Heart right ventricle (tissue), 16 donors: Measurements from ENCODE around the gene SMIM44. TPM values are rescaled to one million over a fixed set of nuclear protein-coding genes. Genes with fewer than 3 reads are reported as not detected.

Experiments used
- ATAC-seq, 8 donors: fragments of 200-7000 bp; cut with Tn5 transposase; one replicate each; pipeline ENCODE4 v1.9.1; 2020; ENCODE audit warnings: mild to moderate bottlenecking in 8 of 8, moderate library complexity in 8 of 8, moderate number of reproducible peaks in 1 of 8
- DNase-seq, 2 donors: peaks; one replicate each; pipeline ENCODE4 v3.0.0-alpha.2; 2020
- H3K27ac ChIP-seq, 10 donors: fragments of 200-600 bp; sonication (generic) in 2 of 10; one replicate each; pipeline versions ENCODE4 v1.5.0 to v1.8.0; 2020 to 2022; ENCODE audit warnings: mild to moderate bottlenecking in 3 of 10
- H3K27me3 ChIP-seq, 7 donors: fragments of 200-600 bp; one replicate each; pipeline ENCODE4 v1.8.0; 2021 to 2022; ENCODE audit warnings: mild to moderate bottlenecking in 2 of 7
- H3K36me3 ChIP-seq, 9 donors: fragments of 200-600 bp; sonication (generic) in 1 of 9; one replicate each; pipeline versions ENCODE4 v1.5.0 to v1.8.0; 2020 to 2022; ENCODE audit warnings: mild to moderate bottlenecking in 2 of 9
- H3K4me1 ChIP-seq, 9 donors: fragments of 200-600 bp; sonication (generic) in 1 of 9; one replicate each; pipeline versions ENCODE4 v1.5.0 to v1.8.0; 2020 to 2022; ENCODE audit warnings: mild to moderate bottlenecking in 4 of 9
- H3K4me3 ChIP-seq, 10 donors: fragments of 200-600 bp; sonication (generic) in 2 of 10; one replicate each; pipeline versions ENCODE4 v1.5.0 to v1.8.0; 2020 to 2022; ENCODE audit warnings: mild to moderate bottlenecking in 7 of 10, moderate library complexity in 2 of 10
- H3K9me3 ChIP-seq, 11 donors: fragments of 200-600 bp in 10 of 11; sonication (generic) in 2 of 11; one replicate each; pipeline versions ENCODE4 v1.5.0 to v1.8.0; 2013 to 2022; ENCODE audit warnings: mild to moderate bottlenecking in 2 of 11, control low read depth in 1 of 11, moderate library complexity in 1 of 11
- CTCF ChIP-seq, 9 donors: fragments of 200-600 bp; sonication (generic) in 2 of 9; IDR thresholded peaks; one replicate each; pipeline versions ENCODE4 v1.5.0 to v1.8.0; 2021 to 2022; ENCODE audit warnings: antibody characterized with exemption in 9 of 9, mild to moderate bottlenecking in 5 of 9, moderate library complexity in 1 of 9
- WGBS, 2 donors: extraction: QIAGEN DNeasy Blood & Tissue Kit; methylation state at CpG; one replicate each; pipeline ENCODE4 v1.1.7; 2013; ENCODE audit warnings: inconsistent platforms in 1 of 2; 5-methylcytosine and 5-hydroxymethylcytosine counted together
- intact Hi-C, 10 donors: fragments of 100-400 bp; cut with DNase I; formaldehyde crosslinking; loops; one replicate each; pipeline versions ENCODE4 v1.11.1 to v1.14.2; 2022
- polyA plus RNA-seq, 2 donors: library from polyadenylated mRNA; stranded (reverse); fragments of 200-250 nt; gene quantifications; one replicate each; pipeline ENCODE4 v1.2.3, GENCODE V29; 2013
- total RNA-seq, 10 donors: library from RNA; stranded (reverse); fragmentation: NEBNext Ultra II Directional in 3 of 10; extraction: Animal tissue kit (Norgen Biotek cat#: 25700) in 3 of 10; gene quantifications; one replicate each; pipeline versions ENCODE4 v1.2.1 to v1.2.4, GENCODE V29; 2021 to 2023
- donor health status: Arrhythmogenic right ventricular cardiomyopathy.
- donor health status: ischemic (EF 13 %, LVEDD 7.1; RV severe dilation, severe dysfunction).
- donor health status: healthy with polysubstance abuse.
- donor health status: DM: no; HTN: yes; CAD: no.
- donor health status: DM: no; HTN: no; CAD: no.
- donor health status: ischemic (EF 25% LVEDD 6.9; RV normal size, moderate dysfunction).
- donor health status: ischemic (EF 25% LVEDD 5.7; RV mildly dilated, moderate dysfunction).
- donor health status: healthy.
- donor health status: DM: yes; HTN: yes; CAD: no.
- donor health status: Ischemic cardiomyopathy.
- donor health status: ischemic (EF 35%, LVEDD 5.7; RV mildly dilated, moderate dysfunction).
- donor health status: nonischemic (EF 11% LVEDD 7.7; RV severe dilation, severe dysfunction).
- donor health status: DM: yes; HTN: yes; CAD: no.
- donor health status: PGD.
- donor health status: ischemic (EF 29% LVEDD 5.4; RV normal size, mild dysfunction).
- donor health status: nonischemic (EF 23%, LVEDD 6.1; RV moderate dilation, normal function).

The SMIM44 gene
- total and polyA plus RNA-seq, 12 donors: not detected

GRCh38 chr19:3477951-3478350, 5.3 kb downstream of the SMIM44 start:
- WGBS, 2 donors: 67 to 93% methylated on average over 2 of the region's 2 CpGs
- DNase-seq: no peak
- Histone ChIP-seq H3K36me3 (no peaks in the 10 kb centered on the region), H3K9me3 (no peaks in the 10 kb centered on the region), H3K4me3 (no peak overlapping the region), H3K4me1 (peaks cover 0 to 3% (median 0%) of the 10 kb centered on the region in 9 donors), H3K27ac (no peak overlapping the region), H3K27me3 (peaks cover 14 to 37% (median 33%) of the 10 kb centered on the region in 7 donors)
- TF ChIP-seq CTCF (IDR thresholded peaks at IDR 0.05): no peak
- intact Hi-C loops: loop anchor here in 3 of 10 donors (2.0 to 5.0 kb wide), 3 partner anchors 153 to 171 kb away; no protein-coding TSS in a partner anchor
- no peak for ATAC-seq

- H3K27me3 ChIP-seq: peaks cover 9 to 32% (median 29%) of the 10 kb centered on the region in 7 donors
- no peak for TF ChIP-seq CTCF (IDR thresholded peaks at IDR 0.05)
- H3K27ac ChIP-seq: no peak overlapping the region
- peaks cover 0 to 4% (median 1%) of the 10 kb centered on the region in 9 donors for H3K4me1 ChIP-seq
- H3K4me3 ChIP-seq: no peak overlapping the region
- no peaks in the 10 kb centered on the region for H3K36me3 ChIP-seq
- intact Hi-C loops: loop anchor here in 3 of 10 donors (2.0 to 5.0 kb wide), 3 partner anchors 153 to 170 kb away; no protein-coding TSS in a partner anchor
- no peaks in the 10 kb centered on the region for H3K9me3 ChIP-seq
- DNase-seq (no peak), ATAC-seq (no peak)
These were observed 5.7 kb downstream of the SMIM44 start for GRCh38 chr19:3477506-3477905.

GRCh38 chr19:3476830-3477229, 6.4 kb downstream of the SMIM44 start:
- Histone ChIP-seq H3K4me1 (peaks cover under 1 to 10% (median 6%) of the 10 kb centered on the region in 9 donors), H3K27ac (no peak overlapping the region), H3K27me3 (peaks cover 3 to 26% (median 22%) of the 10 kb centered on the region in 7 donors), H3K4me3 (no peak overlapping the region), H3K36me3 (no peaks in the 10 kb centered on the region), H3K9me3 (no peaks in the 10 kb centered on the region)
- no peak for TF ChIP-seq CTCF (IDR thresholded peaks at IDR 0.05)
- ATAC-seq (no peak), DNase-seq (no peak)
- intact Hi-C loops: loop anchor here in 3 of 10 donors (2.0 to 5.0 kb wide), 3 partner anchors 152 to 170 kb away; no protein-coding TSS in a partner anchor
- WGBS, 2 donors: 88 to 91% methylated on average over 2 of the region's 2 CpGs

- H3K36me3 ChIP-seq: no peaks in the 10 kb centered on the region
- intact Hi-C loops: loop anchor here in 2 of 10 donors (2.0 to 5.0 kb wide), 3 partner anchors 149 to 168 kb away; no protein-coding TSS in a partner anchor
- no peaks in the 10 kb centered on the region for H3K9me3 ChIP-seq
- ATAC-seq: no peak
- TF ChIP-seq CTCF (IDR thresholded peaks at IDR 0.05): no peak
- DNase-seq: no peak
- H3K4me1 ChIP-seq: peaks cover 3 to 13% (median 6%) of the 10 kb centered on the region in 9 donors
- WGBS, 2 donors: 84 to 91% methylated on average over 4 of the region's 4 CpGs
- peaks cover 0 to 12% (median 8%) of the 10 kb centered on the region in 7 donors for H3K27me3 ChIP-seq
- H3K27ac ChIP-seq: no peak overlapping the region
- H3K4me3 ChIP-seq: no peak overlapping the region
These were observed 7.8 kb downstream of the SMIM44 start for GRCh38 chr19:3475449-3475848.
